IgD-negative memory B cell (primary cell): ENCODE measurements around the gene HSDL2. TPM values are rescaled to one million over a fixed set of nuclear protein-coding genes. Genes with fewer than 3 reads are reported as not detected.
A peak's percentile ranks its signal among the peaks of the same experiment; 100 is the strongest.

ENCODE experiments used
- H3K27ac Mint-ChIP-seq, 3 donors: one replicate each; pipeline ENCODE4 v1.8.0; 2020 to 2022; ENCODE audit warnings: mild to moderate bottlenecking in 3 of 3, mixed read lengths in 3 of 3, moderate library complexity in 1 of 3
- H3K27me3 Mint-ChIP-seq: one replicate; pipeline ENCODE4 v1.8.0; 2021; ENCODE audit warnings: mixed read lengths
- H3K36me3 Mint-ChIP-seq: one replicate; pipeline ENCODE4 v1.8.0; 2020; ENCODE audit warnings: mild to moderate bottlenecking, mixed read lengths
- H3K4me1 Mint-ChIP-seq, 3 donors: one replicate each; pipeline ENCODE4 v1.8.0; 2020 to 2022; ENCODE audit warnings: mixed read lengths in 3 of 3, mild to moderate bottlenecking in 1 of 3
- H3K4me3 Mint-ChIP-seq, 4 donors: one replicate each; pipeline ENCODE4 v1.8.0; 2020 to 2022; ENCODE audit warnings: mild to moderate bottlenecking in 4 of 4, mixed read lengths in 4 of 4, moderate library complexity in 3 of 4
- H3K9me3 Mint-ChIP-seq, 3 donors: one replicate each; pipeline ENCODE4 v1.8.0; 2020 to 2021; ENCODE audit warnings: mixed read lengths in 3 of 3, mild to moderate bottlenecking in 1 of 3
- polyA plus RNA-seq: library from polyadenylated mRNA; unstranded; fragments of 300-500 nt; fragmentation: Illumina TruSeq; gene quantifications from one replicate; pipeline ENCODE4 v1.2.3, GENCODE V29; 2021

The HSDL2 gene
- 20.5 TPM for polyA plus RNA-seq

- Mint-ChIP-seq H3K4me3 (peak within 1 kb of the TSS; percentile 97 to 100 (median 99)), H3K4me1 (peaks cover 36 to 51% (median 41%) of the 10 kb centered on the region in 3 donors), H3K27me3 (no peaks in the 10 kb centered on the region)
Measured at GRCh38 chr9:112380102-112380824, at the start of gene HSDL2. Gene HSDL2, plus strand, starts transcription at chr9:112380108. Its CDS starts 56 bp downstream, at chr9:112380164.

GRCh38 chr9:112331674-112331952 is 48.3 kb upstream of the HSDL2 start:
- peak overlapping the region; percentile 52 to 93 (median 68) for H3K27ac Mint-ChIP-seq
- no peaks in the 10 kb centered on the region for H3K36me3 Mint-ChIP-seq
- H3K27me3 Mint-ChIP-seq, result no peaks in the 10 kb centered on the region
- H3K4me3 Mint-ChIP-seq, result peak overlapping the region; percentile 87 to 97 (median 91)
- peaks cover 35 to 45% (median 38%) of the 10 kb centered on the region in 3 donors for H3K4me1 Mint-ChIP-seq
- no peaks in the 10 kb centered on the region for H3K9me3 Mint-ChIP-seq

More at GRCh38 chr9:112380102-112380824, at the start of gene HSDL2:
- no peaks in the 10 kb centered on the region for H3K36me3 Mint-ChIP-seq
- no peaks in the 10 kb centered on the region for H3K9me3 Mint-ChIP-seq
- peak within 1 kb of the TSS; percentile 84 to 99 (median 95) for H3K27ac Mint-ChIP-seq

GRCh38 chr9:112332214-112332613 is 47.7 kb upstream of the HSDL2 start:
- H3K4me3 Mint-ChIP-seq, result peak overlapping the region; percentile 87 to 97 (median 91)
- H3K27me3 Mint-ChIP-seq, result no peaks in the 10 kb centered on the region
- H3K4me1 Mint-ChIP-seq, result peaks cover 35 to 44% (median 38%) of the 10 kb centered on the region in 3 donors
- H3K36me3 Mint-ChIP-seq, result no peaks in the 10 kb centered on the region
- no peaks in the 10 kb centered on the region for H3K9me3 Mint-ChIP-seq
- H3K27ac Mint-ChIP-seq, result peak overlapping the region; percentile 86 to 93 (median 91)

- Mint-ChIP-seq H3K9me3 (no peaks in the 10 kb centered on the region), H3K4me1 (peaks cover 35 to 44% (median 37%) of the 10 kb centered on the region in 3 donors), H3K4me3 (peak overlapping the region; percentile 87 to 97 (median 91)), H3K36me3 (no peaks in the 10 kb centered on the region), H3K27ac (peak overlapping the region; percentile 86 to 93 (median 91)), H3K27me3 (no peaks in the 10 kb centered on the region)
Measured at GRCh38 chr9:112332674-112332976, 47.3 kb upstream of the HSDL2 start.

- Mint-ChIP-seq H3K36me3 (no peaks in the 10 kb centered on the region), H3K27ac (peak within 1 kb of the TSS; percentile 93 to 97 (median 97)), H3K9me3 (no peaks in the 10 kb centered on the region), H3K27me3 (no peaks in the 10 kb centered on the region), H3K4me3 (peak within 1 kb of the TSS; percentile 89 to 98 (median 96)), H3K4me1 (peaks cover 30 to 39% (median 33%) of the 10 kb centered on the region in 3 donors)
Measured at GRCh38 chr9:112332977-112333638, 46.8 kb upstream of the HSDL2 start, which contains the start of gene PTBP3. Gene PTBP3, minus strand, starts transcription at chr9:112333619. Its CDS starts 35,754 bp downstream, at chr9:112297865.

GRCh38 chr9:112333639-112334431 is 46.1 kb upstream of the HSDL2 start:
- Mint-ChIP-seq H3K9me3 (no peaks in the 10 kb centered on the region), H3K36me3 (no peaks in the 10 kb centered on the region), H3K27me3 (no peaks in the 10 kb centered on the region), H3K4me1 (peaks cover 24 to 32% (median 25%) of the 10 kb centered on the region in 3 donors), H3K4me3 (peak overlapping the region; percentile 89 to 98 (median 96)), H3K27ac (peak overlapping the region; percentile 93 to 97 (median 97))

GRCh38 chr9:112334432-112334841 is 45.5 kb upstream of the HSDL2 start:
- Mint-ChIP-seq H3K4me1 (peaks cover 22 to 32% (median 24%) of the 10 kb centered on the region in 3 donors), H3K9me3 (no peaks in the 10 kb centered on the region), H3K36me3 (no peaks in the 10 kb centered on the region), H3K4me3 (peak overlapping the region; percentile 89 to 98 (median 96)), H3K27ac (peak overlapping the region; percentile 93 to 97 (median 97)), H3K27me3 (no peaks in the 10 kb centered on the region)

GRCh38 chr9:112337547-112337946 is 42.4 kb upstream of the HSDL2 start:
- H3K27ac Mint-ChIP-seq, result no peak overlapping the region
- no peaks in the 10 kb centered on the region for H3K9me3 Mint-ChIP-seq
- no peak overlapping the region for H3K4me3 Mint-ChIP-seq
- H3K36me3 Mint-ChIP-seq, result no peaks in the 10 kb centered on the region
- H3K27me3 Mint-ChIP-seq, result no peaks in the 10 kb centered on the region
- H3K4me1 Mint-ChIP-seq, result peaks cover 5 to 10% (median 5%) of the 10 kb centered on the region in 3 donors

- Mint-ChIP-seq H3K27ac (no peak overlapping the region), H3K9me3 (no peaks in the 10 kb centered on the region), H3K4me3 (no peak overlapping the region), H3K36me3 (no peaks in the 10 kb centered on the region), H3K4me1 (peaks cover 5 to 9% (median 5%) of the 10 kb centered on the region in 3 donors), H3K27me3 (no peaks in the 10 kb centered on the region)
Measured at GRCh38 chr9:112338561-112338960, 41.3 kb upstream of the HSDL2 start.

GRCh38 chr9:112339886-112340285 is 40.0 kb upstream of the HSDL2 start:
- Mint-ChIP-seq H3K4me1 (peaks cover 0 to 2% (median 0%) of the 10 kb centered on the region in 3 donors), H3K36me3 (no peaks in the 10 kb centered on the region), H3K9me3 (no peaks in the 10 kb centered on the region), H3K27ac (no peak overlapping the region), H3K4me3 (no peak overlapping the region), H3K27me3 (no peaks in the 10 kb centered on the region)

GRCh38 chr9:112341730-112342129 is 38.2 kb upstream of the HSDL2 start:
- Mint-ChIP-seq H3K36me3 (no peaks in the 10 kb centered on the region), H3K27ac (peak overlapping the region in 1 of 3 donors; percentile 77), H3K4me3 (no peak overlapping the region), H3K9me3 (no peaks in the 10 kb centered on the region), H3K27me3 (no peaks in the 10 kb centered on the region), H3K4me1 (no peaks in the 10 kb centered on the region)

- peak overlapping the region; percentile 54 to 96 (median 86) for H3K4me3 Mint-ChIP-seq
- H3K27me3 Mint-ChIP-seq, result peaks cover 4% of the 10 kb centered on the region
- no peaks in the 10 kb centered on the region for H3K36me3 Mint-ChIP-seq
- H3K4me1 Mint-ChIP-seq, result peaks cover 0 to 9% (median 7%) of the 10 kb centered on the region in 3 donors
- H3K27ac Mint-ChIP-seq, result peak overlapping the region in 2 of 3 donors; percentile 65 to 89
- no peaks in the 10 kb centered on the region for H3K9me3 Mint-ChIP-seq
Measured at GRCh38 chr9:112348257-112349007, 31.5 kb upstream of the HSDL2 start.

GRCh38 chr9:112349008-112349333 is 30.9 kb upstream of the HSDL2 start:
- peaks cover 0 to 9% (median 7%) of the 10 kb centered on the region in 3 donors for H3K4me1 Mint-ChIP-seq
- no peaks in the 10 kb centered on the region for H3K36me3 Mint-ChIP-seq
- H3K27me3 Mint-ChIP-seq, result peaks cover 4% of the 10 kb centered on the region
- peak overlapping the region; percentile 54 to 96 (median 86) for H3K4me3 Mint-ChIP-seq
- peak overlapping the region in 1 of 3 donors; percentile 65 for H3K27ac Mint-ChIP-seq
- no peaks in the 10 kb centered on the region for H3K9me3 Mint-ChIP-seq

GRCh38 chr9:112351184-112351583 is 28.7 kb upstream of the HSDL2 start:
- Mint-ChIP-seq H3K27ac (no peak overlapping the region), H3K27me3 (peaks cover 4% of the 10 kb centered on the region), H3K9me3 (no peaks in the 10 kb centered on the region), H3K4me1 (peaks cover 0 to 9% (median 9%) of the 10 kb centered on the region in 3 donors), H3K4me3 (no peak overlapping the region), H3K36me3 (no peaks in the 10 kb centered on the region)
